ENCODE measurements around the gene FFAR3.

The FFAR3 gene

GRCh38 chr19:35331551-35332214, 26.6 kb upstream of the FFAR3 start:
- DNase-seq (ENCODE audit: low spot score) = no peak

DNA sequence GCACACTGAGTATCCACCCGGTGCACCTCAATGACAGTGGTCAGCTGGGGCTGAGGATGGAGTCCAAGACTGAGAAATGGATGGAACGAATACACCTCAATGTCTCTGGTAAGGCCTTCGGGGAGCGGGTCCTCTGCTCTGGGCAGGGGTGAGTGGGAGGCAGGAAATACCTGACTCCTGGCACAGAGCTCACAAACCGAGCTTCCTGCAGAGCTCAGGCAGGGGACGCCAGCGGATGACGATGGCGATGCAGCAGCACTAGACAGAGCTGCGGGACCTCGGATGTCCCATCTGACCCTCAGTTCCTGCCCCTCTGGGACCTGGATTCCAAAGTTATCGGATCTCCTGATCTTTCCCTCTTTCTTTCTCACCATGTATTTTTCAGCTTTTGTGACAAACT, 25.4 kb upstream of the FFAR3 start:
- no peak for DNase-seq (ENCODE audit: low spot score)

- DNase-seq (ENCODE audit: low spot score) = no peak
Measured at GRCh38 chr19:35334144-35334753, 24.0 kb upstream of the FFAR3 start.

GRCh38 chr19:35336166-35336955, 21.9 kb upstream of the FFAR3 start:
- no peak for DNase-seq (ENCODE audit: low spot score)

- DNase-seq (ENCODE audit: low spot score) = no peak
Measured at GRCh38 chr19:35337097-35337983, 20.9 kb upstream of the FFAR3 start.

DNA sequence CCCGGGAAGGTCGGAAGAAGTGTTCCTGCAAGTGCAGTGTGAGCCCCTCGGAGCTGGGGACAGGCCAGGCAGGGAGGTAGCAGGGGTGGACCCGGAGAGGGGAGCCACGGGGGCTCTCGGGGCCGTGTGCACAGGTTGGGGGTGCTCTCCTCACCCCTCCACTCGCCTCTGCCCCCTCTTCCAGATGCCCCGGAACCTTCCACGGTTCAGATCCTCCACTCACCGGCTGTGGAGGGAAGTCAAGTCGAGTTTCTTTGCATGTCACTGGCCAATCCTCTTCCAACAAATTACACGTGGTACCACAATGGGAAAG, 20.3 kb upstream of the FFAR3 start:
- no peak for DNase-seq (ENCODE audit: low spot score)

DNA sequence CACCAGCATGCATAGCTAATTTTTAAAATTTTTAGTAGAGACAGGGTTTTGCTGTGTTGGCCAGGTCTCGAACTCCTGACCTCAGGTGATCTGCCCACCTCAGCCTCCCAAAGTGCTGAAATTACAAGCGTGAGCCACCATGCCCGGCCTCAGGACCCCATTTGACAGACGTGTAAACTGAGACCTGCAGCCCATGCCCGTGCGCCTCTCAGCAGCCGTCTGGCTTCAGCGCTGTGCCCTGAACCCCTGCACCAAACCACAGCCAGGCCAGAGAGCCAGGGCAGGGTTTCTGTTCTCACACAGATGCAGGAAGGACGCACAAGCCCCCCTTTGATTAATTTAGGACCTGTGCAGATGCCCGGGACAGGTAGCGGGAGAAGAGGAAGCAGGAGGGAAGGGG, 17.8 kb upstream of the FFAR3 start:
- DNase-seq (ENCODE audit: low spot score) = no peak

DNA sequence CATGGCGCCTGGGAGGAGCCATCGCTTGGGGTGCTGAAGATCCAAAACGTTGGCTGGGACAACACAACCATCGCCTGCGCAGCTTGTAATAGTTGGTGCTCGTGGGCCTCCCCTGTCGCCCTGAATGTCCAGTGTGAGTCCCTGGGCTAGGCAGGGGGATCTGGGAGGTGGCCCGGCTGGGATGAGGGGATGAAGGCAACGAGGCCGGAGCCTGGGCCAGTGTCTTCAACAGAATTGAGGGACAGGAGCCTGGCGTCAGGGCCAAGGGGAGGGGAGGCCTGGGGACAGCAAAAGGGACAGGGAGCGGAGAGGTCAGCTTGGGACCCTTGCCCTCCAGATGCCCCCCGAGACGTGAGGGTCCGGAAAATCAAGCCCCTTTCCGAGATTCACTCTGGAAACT, 17.3 kb upstream of the FFAR3 start:
- no peak for DNase-seq (ENCODE audit: low spot score)

- no peak for DNase-seq (ENCODE audit: low spot score)
Measured at GRCh38 chr19:35341565-35342225, 16.6 kb upstream of the FFAR3 start.

- no peak for DNase-seq (ENCODE audit: low spot score)
Measured at GRCh38 chr19:35342430-35342829, 15.8 kb upstream of the FFAR3 start.

DNA sequence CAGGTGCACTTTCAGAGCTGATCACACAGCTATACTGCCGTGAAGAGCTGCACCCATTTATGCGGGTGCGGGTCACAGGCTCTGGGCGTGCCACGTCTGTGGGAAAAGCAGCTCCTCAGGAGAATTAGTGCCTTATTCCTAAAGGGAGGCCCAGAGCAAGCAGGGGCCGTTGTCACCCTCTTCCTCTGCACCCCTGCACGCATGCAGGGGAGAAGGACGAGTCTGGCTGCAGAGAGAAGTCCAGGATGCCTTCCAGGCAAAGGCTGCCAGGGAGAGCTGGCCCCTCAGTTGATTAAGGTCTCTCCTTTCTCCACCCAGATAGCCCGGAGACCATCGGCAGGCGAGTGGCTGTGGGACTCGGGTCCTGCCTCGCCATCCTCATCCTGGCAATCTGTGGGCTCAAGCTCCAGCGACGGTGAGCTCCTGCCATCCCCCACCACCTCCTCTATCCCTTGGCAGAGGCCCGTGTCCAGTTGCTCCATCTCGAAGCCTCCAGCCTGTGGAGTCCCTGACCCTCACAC, 13.7 kb upstream of the FFAR3 start:
- DNase-seq (ENCODE audit: low spot score) = no peak

DNA sequence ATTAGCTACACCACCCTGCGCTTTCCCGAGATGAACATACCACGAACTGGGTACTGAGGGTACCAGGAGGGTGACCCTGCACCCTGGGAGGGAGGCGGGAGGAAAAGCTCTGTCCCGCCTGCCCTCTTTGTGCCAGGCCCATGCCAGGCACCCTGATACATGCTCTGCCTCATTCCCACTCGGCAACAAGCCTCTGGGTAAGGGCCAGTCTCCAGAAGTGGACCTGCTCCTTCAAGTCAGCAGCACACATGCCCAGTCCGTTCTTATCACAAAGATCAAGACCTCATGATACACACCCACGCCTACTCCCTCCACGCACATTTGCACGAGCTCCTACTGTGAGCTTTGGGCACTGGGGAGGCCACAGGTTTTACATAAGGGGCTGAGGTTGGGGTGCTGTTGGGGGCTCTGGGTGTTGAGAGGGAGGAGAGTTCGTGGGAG, 12.6 kb upstream of the FFAR3 start:
- no peak for DNase-seq (ENCODE audit: low spot score)

DNA sequence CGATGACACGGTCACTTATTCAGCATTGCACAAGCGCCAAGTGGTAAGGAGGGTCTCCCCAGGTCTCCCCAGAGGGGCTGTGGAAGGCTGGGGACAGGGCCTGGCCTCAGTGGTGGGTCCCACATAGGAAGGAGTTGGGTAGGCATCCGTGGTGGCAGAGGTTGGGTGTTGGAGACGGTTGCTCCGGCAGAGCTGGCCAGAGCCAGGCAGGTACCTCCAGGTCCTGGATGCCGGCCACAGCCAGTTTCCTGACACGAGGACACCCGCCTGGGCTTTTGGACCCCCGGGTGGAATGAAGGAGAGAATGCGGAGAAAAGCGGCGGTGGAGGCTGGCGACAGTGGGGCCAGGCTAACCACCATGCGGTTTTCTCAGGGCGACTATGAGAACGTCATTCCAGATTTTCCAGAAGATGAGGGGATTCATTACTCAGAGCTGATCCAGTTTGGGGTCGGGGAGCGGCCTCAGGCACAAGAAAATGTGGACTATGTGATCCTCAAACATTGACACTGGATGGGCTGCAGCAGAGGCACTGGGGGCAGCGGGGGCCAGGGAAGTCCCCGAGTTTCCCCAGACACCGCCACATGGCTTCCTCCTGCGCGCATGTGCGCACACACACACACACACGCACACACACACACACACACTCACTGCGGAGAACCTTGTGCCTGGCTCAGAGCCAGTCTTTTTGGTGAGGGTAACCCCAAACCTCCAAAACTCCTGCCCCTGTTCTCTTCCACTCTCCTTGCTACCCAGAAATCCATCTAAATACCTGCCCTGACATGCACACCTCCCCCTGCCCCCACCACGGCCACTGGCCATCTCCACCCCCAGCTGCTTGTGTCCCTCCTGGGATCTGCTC, 11.8 kb upstream of the FFAR3 start:
- DNase-seq (ENCODE audit: low spot score) = no peak

- DNase-seq (ENCODE audit: low spot score) = no peak
Measured at GRCh38 chr19:35347171-35347929, 10.9 kb upstream of the FFAR3 start, which contains the start of gene FFAR1. Gene FFAR1 (plus strand): TSS chr19:35347902. CDS start chr19:35351552, 3,650 bp downstream.

DNA sequence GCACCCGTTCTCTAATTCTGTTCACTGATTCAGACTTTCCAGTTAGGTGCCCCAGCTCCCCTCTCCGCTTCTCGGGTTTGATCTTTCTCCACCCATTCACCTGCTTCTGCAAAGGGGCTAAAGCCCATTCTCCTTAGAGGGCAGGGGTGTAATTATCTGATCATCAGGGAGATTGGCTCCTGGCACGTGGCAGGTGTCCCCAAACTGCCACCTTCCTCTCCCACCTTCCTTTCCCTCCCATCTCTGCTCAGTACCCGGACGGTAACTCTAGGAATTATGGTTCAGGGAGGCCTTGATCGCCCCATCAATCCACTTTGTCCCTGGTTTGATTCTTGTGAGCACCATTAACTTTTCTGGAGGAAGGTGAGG, 10.3 kb upstream of the FFAR3 start:
- no peak for DNase-seq (ENCODE audit: low spot score)

DNA sequence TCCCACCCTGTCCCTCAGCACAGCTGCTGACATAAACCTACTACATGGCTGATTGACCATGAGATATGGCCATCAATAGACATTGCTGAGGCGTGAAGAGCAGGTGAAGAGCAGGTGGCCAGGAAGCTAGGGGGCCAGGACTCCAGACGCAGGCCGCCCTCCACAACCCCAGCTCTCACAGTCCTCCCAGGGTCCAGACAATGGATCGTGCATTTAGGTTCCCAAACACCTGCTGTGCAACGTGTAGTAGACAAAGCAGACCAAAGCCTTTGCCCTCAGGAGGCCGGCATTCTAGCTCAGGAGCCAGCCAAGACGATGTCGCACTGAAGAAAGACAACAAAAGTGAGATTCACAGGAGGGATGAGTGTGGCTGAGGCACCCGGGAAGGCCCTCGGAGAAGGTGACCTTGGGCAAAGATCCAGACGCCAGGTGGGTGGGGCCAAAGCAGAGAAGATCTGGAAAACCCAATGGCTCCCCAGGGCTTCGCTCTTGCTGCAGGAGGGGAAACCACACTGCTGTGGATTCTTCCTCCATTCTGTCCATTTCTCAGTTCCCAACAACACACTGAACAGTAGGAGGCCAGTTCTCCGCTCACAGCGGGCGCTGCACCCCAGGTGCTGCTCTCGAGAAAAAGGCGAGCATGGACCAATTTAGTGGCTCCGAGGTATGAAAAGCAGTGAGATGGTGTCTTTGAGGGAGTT, 9.2 kb upstream of the FFAR3 start:
- DNase-seq (ENCODE audit: low spot score) = no peak

DNA sequence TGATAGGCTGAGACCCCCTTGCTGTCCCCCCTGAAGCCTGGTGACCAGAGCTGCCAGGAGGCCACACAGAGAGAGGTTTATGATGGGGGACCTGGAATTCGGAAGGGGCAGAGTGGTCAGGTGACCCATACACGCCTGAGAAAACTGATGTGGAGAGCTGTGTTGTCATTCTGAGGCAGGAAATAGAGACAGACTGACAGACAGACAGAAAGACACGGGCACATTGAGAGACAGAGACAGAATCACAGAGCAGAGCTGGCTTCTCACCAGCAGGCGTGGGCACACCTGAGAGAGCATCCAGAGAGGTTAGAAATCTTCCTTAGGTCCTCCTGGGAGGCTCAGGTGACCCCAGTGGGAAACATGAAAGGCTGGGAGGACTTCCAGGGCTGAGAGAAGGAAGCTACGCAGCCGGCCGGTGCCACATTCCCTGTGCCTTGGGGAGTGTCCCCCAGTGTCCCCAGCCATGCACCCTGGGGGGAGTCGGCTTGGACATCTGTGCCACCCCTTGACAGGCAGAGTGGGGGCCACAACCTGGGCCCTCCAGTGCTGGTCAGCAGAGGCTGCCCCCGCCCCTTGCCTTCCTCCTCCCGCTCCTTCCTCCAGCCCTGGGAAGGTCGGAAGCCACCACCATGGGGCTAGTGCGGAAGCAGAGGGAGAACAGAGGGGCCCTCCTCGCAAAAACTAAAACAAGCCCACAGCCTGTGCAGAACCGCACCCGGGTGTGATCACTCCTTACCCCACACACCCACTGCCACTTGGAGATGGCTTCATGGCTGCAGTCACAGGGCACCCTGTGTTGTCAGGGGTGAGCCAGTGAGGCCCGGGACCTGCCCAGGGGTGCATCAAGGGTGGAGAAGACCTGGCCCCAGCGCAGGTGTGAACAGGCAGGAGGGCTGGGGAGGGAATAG, 8.4 kb upstream of the FFAR3 start:
- no peak for DNase-seq (ENCODE audit: low spot score)

GRCh38 chr19:35350591-35350990, 7.7 kb upstream of the FFAR3 start:
- no peak for DNase-seq (ENCODE audit: low spot score)
